ENCODE measurements around the gene NELL1.

NELL1 gene

DNA sequence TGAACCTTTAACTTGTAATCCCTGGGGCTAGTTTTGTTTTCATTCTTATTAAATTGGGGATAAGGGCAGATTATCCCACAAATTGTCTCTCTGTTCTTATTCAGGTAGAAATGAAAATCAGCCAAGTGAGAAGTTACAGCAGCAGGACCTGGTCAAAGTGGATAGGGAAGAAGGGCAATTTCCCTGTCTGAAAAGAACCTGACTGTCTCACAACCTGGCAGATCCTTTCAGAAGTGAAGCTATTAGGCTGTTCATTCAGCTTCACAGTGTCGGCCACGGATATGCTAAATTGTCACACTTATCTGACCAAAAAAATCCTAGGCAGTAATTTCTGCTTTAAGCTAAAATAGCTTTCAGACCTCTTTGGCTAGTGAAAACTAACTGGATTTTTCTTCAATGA lies 810.9 kb downstream of the NELL1 start:
- no peak overlapping the region for H3K4me3 ChIP-seq (replicated peaks; ENCODE audit: low read depth, low read length)
- no peak for DNase-seq (ENCODE audit: low read depth)
- TF ChIP-seq, protein P1, sequence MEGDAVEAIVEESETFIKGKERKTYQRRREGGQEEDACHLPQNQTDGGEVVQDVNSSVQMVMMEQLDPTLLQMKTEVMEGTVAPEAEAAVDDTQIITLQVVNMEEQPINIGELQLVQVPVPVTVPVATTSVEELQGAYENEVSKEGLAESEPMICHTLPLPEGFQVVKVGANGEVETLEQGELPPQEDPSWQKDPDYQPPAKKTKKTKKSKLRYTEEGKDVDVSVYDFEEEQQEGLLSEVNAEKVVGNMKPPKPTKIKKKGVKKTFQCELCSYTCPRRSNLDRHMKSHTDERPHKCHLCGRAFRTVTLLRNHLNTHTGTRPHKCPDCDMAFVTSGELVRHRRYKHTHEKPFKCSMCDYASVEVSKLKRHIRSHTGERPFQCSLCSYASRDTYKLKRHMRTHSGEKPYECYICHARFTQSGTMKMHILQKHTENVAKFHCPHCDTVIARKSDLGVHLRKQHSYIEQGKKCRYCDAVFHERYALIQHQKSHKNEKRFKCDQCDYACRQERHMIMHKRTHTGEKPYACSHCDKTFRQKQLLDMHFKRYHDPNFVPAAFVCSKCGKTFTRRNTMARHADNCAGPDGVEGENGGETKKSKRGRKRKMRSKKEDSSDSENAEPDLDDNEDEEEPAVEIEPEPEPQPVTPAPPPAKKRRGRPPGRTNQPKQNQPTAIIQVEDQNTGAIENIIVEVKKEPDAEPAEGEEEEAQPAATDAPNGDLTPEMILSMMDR (IDR thresholded peaks at IDR 0.05; ENCODE audit: low read length, missing control alignments): no peak

DNA sequence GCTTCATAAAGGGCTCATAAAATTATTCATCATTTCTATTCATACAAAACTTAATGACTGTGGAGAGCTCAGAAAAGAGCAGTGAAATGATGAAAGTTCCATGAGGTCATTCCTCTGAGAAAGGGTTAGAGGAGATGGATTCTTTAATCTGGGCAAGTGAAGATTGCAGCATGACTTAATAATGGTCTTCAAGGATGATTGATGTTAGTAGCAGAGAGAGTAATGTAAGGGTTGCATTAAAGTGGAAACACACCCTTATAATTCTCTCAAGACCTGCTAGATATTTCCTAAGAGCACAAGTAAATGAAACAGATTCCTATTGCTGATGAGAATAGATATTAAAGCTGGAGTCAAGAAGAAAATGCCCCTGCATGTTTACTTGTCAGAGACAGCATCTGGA lies 811.9 kb downstream of the NELL1 start:
- no peak overlapping the region for H3K4me3 ChIP-seq (replicated peaks; ENCODE audit: low read depth, low read length)
- no peak for DNase-seq (ENCODE audit: low read depth)
- TF ChIP-seq, protein P1 (IDR thresholded peaks at IDR 0.05; ENCODE audit: low read length, missing control alignments): no peak

DNA sequence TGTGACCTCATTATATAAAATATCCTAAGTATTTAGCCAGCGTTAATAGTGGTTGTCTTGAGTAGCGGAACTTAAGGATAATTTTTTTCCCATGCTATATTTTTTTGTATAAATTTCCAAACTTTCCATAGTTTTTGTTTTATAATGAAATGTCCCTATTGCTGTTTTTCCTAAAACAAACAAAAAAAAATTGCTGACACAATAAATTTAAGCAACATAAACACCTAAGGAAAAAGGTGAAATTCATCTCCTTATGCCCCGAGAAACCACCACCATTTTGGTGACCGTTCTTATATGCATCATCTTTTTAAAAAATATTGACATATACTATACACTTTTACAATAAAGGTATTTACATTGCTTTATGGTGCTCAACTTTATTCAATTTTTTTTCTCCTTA lies 814.7 kb downstream of the NELL1 start:
- no peak overlapping the region for H3K4me3 ChIP-seq (replicated peaks; ENCODE audit: low read depth, low read length)
- TF ChIP-seq, protein P1 (IDR thresholded peaks at IDR 0.05; ENCODE audit: low read length, missing control alignments): no peak
- no peak for DNase-seq (ENCODE audit: low read depth)

DNA sequence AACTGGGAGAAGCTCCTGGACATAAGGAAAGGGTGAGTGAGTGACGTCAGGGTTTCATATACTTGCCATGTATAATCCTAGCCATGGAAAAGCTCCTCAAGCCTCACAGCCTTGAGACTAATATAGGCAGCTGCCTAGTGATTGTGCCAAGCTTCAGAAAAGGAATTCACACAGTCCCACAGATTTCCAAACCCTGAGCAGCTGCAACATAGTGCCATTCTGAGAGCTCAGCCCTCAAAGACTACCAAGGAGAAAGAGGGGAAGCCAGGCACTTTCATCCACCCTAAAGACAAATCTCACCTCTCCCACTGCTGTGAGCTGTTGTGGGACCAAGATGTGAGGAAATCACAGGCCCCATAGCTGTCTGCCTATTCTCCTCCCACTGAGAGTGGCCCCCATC lies 815.6 kb downstream of the NELL1 start:
- no peak for DNase-seq (ENCODE audit: low read depth)
- H3K4me3 ChIP-seq (replicated peaks; ENCODE audit: low read depth, low read length): no peak overlapping the region
- TF ChIP-seq, protein P1 (IDR thresholded peaks at IDR 0.05; ENCODE audit: low read length, missing control alignments): no peak

DNA sequence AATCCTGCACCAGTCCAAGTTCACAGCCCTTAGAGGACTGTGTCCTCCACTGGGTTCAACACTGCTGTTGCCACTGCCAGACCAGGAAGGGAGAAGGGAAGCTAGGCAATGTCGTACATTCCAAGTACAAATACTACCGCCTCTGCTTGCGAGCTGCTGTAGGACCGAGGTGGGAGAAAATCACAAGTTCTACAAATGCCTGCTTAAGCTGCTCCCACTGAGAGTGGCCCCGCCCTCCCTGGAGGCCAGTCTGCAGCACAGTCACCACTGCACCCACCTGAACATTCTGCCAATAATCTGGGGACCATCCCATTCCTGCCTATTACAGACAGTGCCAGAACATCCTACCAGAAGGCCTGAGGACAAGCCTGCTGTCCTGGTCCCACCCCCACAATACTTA lies 816.0 kb downstream of the NELL1 start:
- H3K4me3 ChIP-seq (replicated peaks; ENCODE audit: low read depth, low read length): no peak overlapping the region
- DNase-seq (ENCODE audit: low read depth): no peak
- TF ChIP-seq, protein P1 (IDR thresholded peaks at IDR 0.05; ENCODE audit: low read length, missing control alignments): no peak

DNA sequence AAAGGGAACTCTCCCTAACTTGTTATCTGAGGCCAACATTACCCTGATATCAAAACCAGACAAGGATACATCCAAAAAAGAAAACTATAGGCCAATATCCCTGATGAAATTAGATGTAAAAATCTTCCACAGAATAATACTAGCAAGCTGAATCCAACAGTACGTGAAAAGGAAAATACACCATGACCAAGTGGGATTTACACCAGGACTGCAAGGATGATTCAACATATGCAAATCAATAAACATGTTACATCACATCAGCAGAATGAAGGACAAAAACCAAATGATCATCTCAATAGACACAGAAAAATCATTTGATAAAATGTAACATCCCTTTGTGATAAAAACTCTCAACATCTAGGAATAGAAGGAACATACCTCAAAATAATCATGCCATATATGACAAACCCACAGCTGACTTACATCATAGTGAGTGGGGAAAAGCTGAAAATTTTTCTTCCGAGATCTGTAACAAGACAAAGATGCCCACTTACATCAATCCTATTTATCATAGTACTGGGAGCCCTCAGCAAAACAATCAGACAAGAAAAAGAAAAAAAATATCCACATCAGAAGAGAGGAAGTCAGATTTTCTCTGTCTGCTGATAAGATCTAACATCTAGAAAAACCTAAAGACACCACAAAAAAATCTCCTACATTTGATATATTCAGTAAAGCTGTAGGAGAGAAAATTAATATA lies 820.2 kb downstream of the NELL1 start:
- TF ChIP-seq, protein P1 (IDR thresholded peaks at IDR 0.05; ENCODE audit: low read length, missing control alignments): no peak
- no peak for DNase-seq (ENCODE audit: low read depth)
- no peak overlapping the region for H3K4me3 ChIP-seq (replicated peaks; ENCODE audit: low read depth, low read length)

DNA sequence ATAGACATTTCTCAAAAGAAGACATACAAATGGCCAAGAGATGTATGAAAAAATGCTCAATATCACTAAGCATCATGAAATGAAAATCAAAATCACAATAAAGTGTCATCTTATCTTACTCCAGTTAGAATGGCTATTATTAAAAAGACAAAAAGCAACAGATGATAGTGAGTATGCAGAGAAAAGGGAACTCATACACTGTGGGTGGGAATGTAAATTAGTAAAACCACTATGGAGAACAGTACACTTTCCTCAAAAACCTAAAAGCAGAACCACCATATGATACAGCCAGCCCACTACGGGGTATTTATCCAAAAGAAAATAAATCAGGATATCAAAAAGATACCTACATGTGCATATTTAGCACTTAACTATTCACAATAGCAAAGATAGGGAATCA lies 823.5 kb downstream of the NELL1 start:
- H3K4me3 ChIP-seq (replicated peaks; ENCODE audit: low read depth, low read length): no peak overlapping the region
- no peak for DNase-seq (ENCODE audit: low read depth)
- TF ChIP-seq, protein P1 (IDR thresholded peaks at IDR 0.05; ENCODE audit: low read length, missing control alignments): no peak
